ENCODE measurements around the gene AP1S2. TPM values are rescaled to one million over a fixed set of nuclear protein-coding genes. Genes with fewer than 3 reads are reported as not detected.

The AP1S2 gene
- total RNA-seq, 1 donor from 2014 or later: 873 TPM

- Histone ChIP-seq H3F3A (ENCODE audit: low read depth) (peaks cover 52% of the 10 kb centered on the region), H4K20me1 (ENCODE audit: low read depth) (peaks cover 67% of the 10 kb centered on the region), H3K27me3 (no peaks in the 10 kb centered on the region), H3K79me2 (ENCODE audit: low read depth) (peaks cover 100% of the 10 kb centered on the region), H3K4me1 (peaks cover 17% of the 10 kb centered on the region), H3K36me3 (peaks cover 59% of the 10 kb centered on the region), H3K9me3 (ENCODE audit: low read depth) (no peaks in the 10 kb centered on the region), H3K9ac (no peak overlapping the region), H3K4me2 (peak overlapping the region; percentile 5), H2AFZ (replicated peaks) (no peak overlapping the region), H3K27ac (no peak overlapping the region), H3K4me3 (no peak overlapping the region)
- H3K27me3 Mint-ChIP-seq (ENCODE audit: insufficient read depth, low read depth): no peaks in the 10 kb centered on the region
- no peak overlapping the region for H3K4me3 Mint-ChIP-seq
- H3K9me3 Mint-ChIP-seq: no peaks in the 10 kb centered on the region
- peaks cover 4% of the 10 kb centered on the region for H3K4me1 Mint-ChIP-seq
- DNase-seq (ENCODE audit: low spot score): peak; percentile 14
- TF ChIP-seq EZH2phosphoT487 (IDR thresholded peaks at IDR 0.05): no peak
- TF ChIP-seq, protein P1, sequence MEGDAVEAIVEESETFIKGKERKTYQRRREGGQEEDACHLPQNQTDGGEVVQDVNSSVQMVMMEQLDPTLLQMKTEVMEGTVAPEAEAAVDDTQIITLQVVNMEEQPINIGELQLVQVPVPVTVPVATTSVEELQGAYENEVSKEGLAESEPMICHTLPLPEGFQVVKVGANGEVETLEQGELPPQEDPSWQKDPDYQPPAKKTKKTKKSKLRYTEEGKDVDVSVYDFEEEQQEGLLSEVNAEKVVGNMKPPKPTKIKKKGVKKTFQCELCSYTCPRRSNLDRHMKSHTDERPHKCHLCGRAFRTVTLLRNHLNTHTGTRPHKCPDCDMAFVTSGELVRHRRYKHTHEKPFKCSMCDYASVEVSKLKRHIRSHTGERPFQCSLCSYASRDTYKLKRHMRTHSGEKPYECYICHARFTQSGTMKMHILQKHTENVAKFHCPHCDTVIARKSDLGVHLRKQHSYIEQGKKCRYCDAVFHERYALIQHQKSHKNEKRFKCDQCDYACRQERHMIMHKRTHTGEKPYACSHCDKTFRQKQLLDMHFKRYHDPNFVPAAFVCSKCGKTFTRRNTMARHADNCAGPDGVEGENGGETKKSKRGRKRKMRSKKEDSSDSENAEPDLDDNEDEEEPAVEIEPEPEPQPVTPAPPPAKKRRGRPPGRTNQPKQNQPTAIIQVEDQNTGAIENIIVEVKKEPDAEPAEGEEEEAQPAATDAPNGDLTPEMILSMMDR (IDR thresholded peaks at IDR 0.05): no peak
- no peak for TF ChIP-seq EZH2 (IDR thresholded peaks at IDR 0.05)
- peaks cover 56% of the 10 kb centered on the region for H3K36me3 Mint-ChIP-seq
- no peak overlapping the region for H3K27ac Mint-ChIP-seq
Measured at GRCh38 chrX:15841853-15842516, 12.6 kb downstream of the AP1S2 start.

GRCh38 chrX:15838017-15838416, 16.6 kb downstream of the AP1S2 start:
- H3K36me3 ChIP-seq: peaks cover 38% of the 10 kb centered on the region

GRCh38 chrX:15834827-15835595, 19.6 kb downstream of the AP1S2 start:
- Histone ChIP-seq H3F3A (ENCODE audit: low read depth) (peaks cover 56% of the 10 kb centered on the region), H4K20me1 (ENCODE audit: low read depth) (peaks cover 40% of the 10 kb centered on the region), H3K4me1 (peaks cover 15% of the 10 kb centered on the region), H3K4me3 (no peak overlapping the region), H3K27ac (peak overlapping the region; percentile 65), H3K27me3 (no peaks in the 10 kb centered on the region), H3K79me2 (ENCODE audit: low read depth) (peaks cover 80% of the 10 kb centered on the region), H3K4me2 (no peak overlapping the region), H2AFZ (replicated peaks) (no peak overlapping the region), H3K9me3 (ENCODE audit: low read depth) (no peaks in the 10 kb centered on the region), H3K36me3 (peaks cover 19% of the 10 kb centered on the region), H3K9ac (no peak overlapping the region)
- Mint-ChIP-seq H3K27me3 (ENCODE audit: insufficient read depth, low read depth) (no peaks in the 10 kb centered on the region), H3K36me3 (peaks cover 29% of the 10 kb centered on the region), H3K4me3 (no peak overlapping the region), H3K9me3 (no peaks in the 10 kb centered on the region), H3K4me1 (peaks cover 4% of the 10 kb centered on the region), H3K27ac (no peak overlapping the region)
- TF ChIP-seq EZH2phosphoT487 (IDR thresholded peaks at IDR 0.05): no peak
- TF ChIP-seq EZH2 (IDR thresholded peaks at IDR 0.05): no peak
- TF ChIP-seq, protein P1 (IDR thresholded peaks at IDR 0.05): no peak
- DNase-seq (ENCODE audit: low spot score): no peak

More at GRCh38 chrX:15838017-15838416, 16.6 kb downstream of the AP1S2 start:
- peaks cover 63% of the 10 kb centered on the region for H3F3A ChIP-seq (ENCODE audit: low read depth)
- DNase-seq (ENCODE audit: low spot score): peak; percentile 39
- TF ChIP-seq, protein P1 (IDR thresholded peaks at IDR 0.05): peak; percentile 42
- TF ChIP-seq EZH2phosphoT487 (IDR thresholded peaks at IDR 0.05): no peak
- H3K4me2 ChIP-seq: no peak overlapping the region
- Mint-ChIP-seq H3K27ac (no peak overlapping the region), H3K4me1 (peaks cover 8% of the 10 kb centered on the region), H3K4me3 (no peak overlapping the region), H3K36me3 (peaks cover 46% of the 10 kb centered on the region), H3K27me3 (ENCODE audit: insufficient read depth, low read depth) (no peaks in the 10 kb centered on the region), H3K9me3 (no peaks in the 10 kb centered on the region)
- H3K9me3 ChIP-seq (ENCODE audit: low read depth): no peaks in the 10 kb centered on the region
- H3K4me3 ChIP-seq: no peak overlapping the region
- H4K20me1 ChIP-seq (ENCODE audit: low read depth): peaks cover 64% of the 10 kb centered on the region
- no peak overlapping the region for H3K9ac ChIP-seq
- no peaks in the 10 kb centered on the region for H3K27me3 ChIP-seq
- H3K27ac ChIP-seq: no peak overlapping the region
- H2AFZ ChIP-seq (replicated peaks): no peak overlapping the region
- H3K79me2 ChIP-seq (ENCODE audit: low read depth): peaks cover 100% of the 10 kb centered on the region
- H3K4me1 ChIP-seq: peaks cover 21% of the 10 kb centered on the region
